ENCODE results near the gene USP34.

- TF ChIP-seq CTCF (conservative IDR thresholded peaks at IDR 0.05 in 1 of 2, IDR thresholded peaks at IDR 0.05 in 1 of 2; ENCODE audit: low read depth in 1 of 2, low read length in 2 of 2) (no peak), EZH2 (IDR thresholded peaks at IDR 0.05; ENCODE audit: low read length, missing control alignments) (no peak)
Measured at GRCh38 chr2:61249521-61250071, 221.3 kb downstream of the USP34 start.
